DOHH2 (cell line): Measurements from ENCODE around the gene OXNAD1.

ENCODE experiments used
- H3F3A ChIP-seq: fragments of 200-600 bp; sonication (generic), shearing (Covaris generic); 2 replicates; pipeline ENCODE4 v1.6.0; 2016; ENCODE audit warnings: antibody characterized with exemption, mild to moderate bottlenecking; ENCODE audit not compliant: control insufficient read depth, insufficient read depth
- H3K27ac ChIP-seq: fragments of 200-600 bp; sonication (generic); 2 replicates; pipeline ENCODE4 v1.5.1; 2014; ENCODE audit warnings: low read depth, mild to moderate bottlenecking, low read length, moderate library complexity
- H3K27me3 ChIP-seq: fragments of 200-600 bp; sonication (generic); 2 replicates; pipeline ENCODE4 v1.6.1; 2014; ENCODE audit warnings: mild to moderate bottlenecking, low read length, mixed read lengths; ENCODE audit not compliant: control insufficient read depth
- H3K36me3 ChIP-seq: fragments of 200-600 bp; sonication (generic); 2 replicates; pipeline ENCODE4 v1.6.1; 2014; ENCODE audit warnings: mild to moderate bottlenecking, low read length, moderate library complexity, mixed read lengths; ENCODE audit not compliant: control insufficient read depth
- H3K4me1 ChIP-seq: fragments of 200-600 bp; sonication (generic); 2 replicates; pipeline ENCODE4 v1.6.1; 2014; ENCODE audit warnings: mild to moderate bottlenecking, low read length, mixed read lengths; ENCODE audit not compliant: control insufficient read depth
- H3K4me2 ChIP-seq: fragments of 200-600 bp; sonication (generic); 2 replicates; pipeline ENCODE4 v1.6.0; 2014; ENCODE audit warnings: mild to moderate bottlenecking, low read length, moderate library complexity
- H3K4me3 ChIP-seq: fragments of 200-600 bp; sonication (generic); 2 replicates; pipeline ENCODE4 v1.5.1; 2014; ENCODE audit warnings: mild to moderate bottlenecking, low read length, mixed read lengths
- H3K79me2 ChIP-seq: fragments of 200-600 bp; sonication (generic); 2 replicates; pipeline ENCODE4 v1.6.1; 2014; ENCODE audit warnings: mild to moderate bottlenecking, low read length, mixed read lengths; ENCODE audit not compliant: control insufficient read depth
- H3K9me2 ChIP-seq: fragments of 200-600 bp; sonication (generic); replicated peaks from 2 replicates; pipeline ENCODE4 v1.6.1; 2014; ENCODE audit warnings: mild to moderate bottlenecking, low read length, mixed read lengths; ENCODE audit not compliant: control insufficient read depth
- H3K9me3 ChIP-seq: fragments of 200-600 bp; sonication (generic); 2 replicates; pipeline ENCODE4 v1.6.1; 2014; ENCODE audit warnings: antibody characterized with exemption, low read length, mixed read lengths; ENCODE audit not compliant: control insufficient read depth, insufficient read depth
- H4K20me1 ChIP-seq: fragments of 200-600 bp; sonication (generic); 2 replicates; pipeline ENCODE4 v1.6.0; 2014; ENCODE audit warnings: low read depth, mild to moderate bottlenecking, antibody characterized with exemption, low read length, moderate library complexity; ENCODE audit not compliant: control insufficient read depth, insufficient read depth
- CTCF ChIP-seq: fragments of 200-600 bp; sonication (generic); IDR thresholded peaks from one replicate; pipeline ENCODE4 v1.5.1; 2014; ENCODE audit warnings: antibody characterized with exemption, mild to moderate bottlenecking, low read depth, low read length; ENCODE audit not compliant: poor library complexity, severe bottlenecking
- EZH2phosphoT487 ChIP-seq: fragments of 200-600 bp; sonication (generic); IDR thresholded peaks from 2 replicates; pipeline ENCODE4 v1.6.1; 2017; ENCODE audit warnings: borderline replicate concordance, mild to moderate bottlenecking, antibody characterized with exemption, low read length, moderate library complexity, mixed read lengths

Gene OXNAD1

GRCh38 chr3:16264174-16264707 is 771 bp upstream of the OXNAD1 start:
- Histone ChIP-seq H3F3A (no peaks in the 10 kb centered on the region), H3K27ac (peak overlapping the region; percentile 36; the same call in 1 of the 2 replicates), H3K9me3 (no peaks in the 10 kb centered on the region), H3K9me2 (no peaks in the 10 kb centered on the region), H3K4me3 (peak overlapping the region; percentile 94), H4K20me1 (no peaks in the 10 kb centered on the region), H3K36me3 (peaks cover 25% of the 10 kb centered on the region), H3K79me2 (peaks cover 67% of the 10 kb centered on the region), H3K4me1 (peaks cover 35% of the 10 kb centered on the region), H3K4me2 (peak overlapping the region; percentile 97), H3K27me3 (no peaks in the 10 kb centered on the region)
- TF ChIP-seq CTCF = no peak
- TF ChIP-seq EZH2phosphoT487 = no peak

DNA sequence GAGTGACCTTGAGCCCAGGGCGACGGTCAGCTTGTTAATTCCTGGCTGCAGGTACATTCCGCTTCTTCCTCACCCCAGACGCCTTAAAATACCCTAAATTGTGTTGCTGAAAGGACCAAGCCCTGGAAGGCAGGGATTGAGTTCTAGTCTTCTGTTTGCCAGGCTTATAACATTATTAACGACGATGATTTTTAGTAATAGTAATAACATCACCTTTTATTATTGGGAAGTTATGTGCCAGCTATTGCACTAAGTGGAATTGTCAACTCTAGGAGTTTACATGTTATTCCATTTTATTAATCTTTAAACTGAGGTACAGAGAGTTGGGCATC is 409 bp downstream of the OXNAD1 start:
- peak overlapping the region; percentile 74 for H3K4me2 ChIP-seq
- no peaks in the 10 kb centered on the region for H3K27me3 ChIP-seq
- no peak for TF ChIP-seq CTCF
- TF ChIP-seq EZH2phosphoT487 = no peak
- no peak overlapping the region; the same call in 1 of the 2 replicates for H3K27ac ChIP-seq
- no peaks in the 10 kb centered on the region for H3K9me3 ChIP-seq
- H3K4me3 ChIP-seq = peak overlapping the region; percentile 94
- H3F3A ChIP-seq = no peaks in the 10 kb centered on the region
- H4K20me1 ChIP-seq = no peaks in the 10 kb centered on the region
- peaks cover 68% of the 10 kb centered on the region for H3K79me2 ChIP-seq
- peaks cover 35% of the 10 kb centered on the region for H3K4me1 ChIP-seq
- no peaks in the 10 kb centered on the region for H3K9me2 ChIP-seq
- H3K36me3 ChIP-seq = peaks cover 27% of the 10 kb centered on the region

GRCh38 chr3:16266714-16267113 is 1.7 kb downstream of the OXNAD1 start:
- Histone ChIP-seq H3K9me3 (no peaks in the 10 kb centered on the region), H3K27ac (no peak overlapping the region), H3K79me2 (peaks cover 68% of the 10 kb centered on the region), H3K36me3 (peaks cover 33% of the 10 kb centered on the region), H3K4me2 (peak overlapping the region; percentile 74), H3K9me2 (no peaks in the 10 kb centered on the region), H3F3A (no peaks in the 10 kb centered on the region), H4K20me1 (no peaks in the 10 kb centered on the region), H3K4me3 (peak overlapping the region; percentile 94), H3K27me3 (no peaks in the 10 kb centered on the region), H3K4me1 (peaks cover 35% of the 10 kb centered on the region)
- TF ChIP-seq EZH2phosphoT487 (no peak), CTCF (no peak)
